ENCODE measurements around the gene ADSL.

The ADSL gene

DNA sequence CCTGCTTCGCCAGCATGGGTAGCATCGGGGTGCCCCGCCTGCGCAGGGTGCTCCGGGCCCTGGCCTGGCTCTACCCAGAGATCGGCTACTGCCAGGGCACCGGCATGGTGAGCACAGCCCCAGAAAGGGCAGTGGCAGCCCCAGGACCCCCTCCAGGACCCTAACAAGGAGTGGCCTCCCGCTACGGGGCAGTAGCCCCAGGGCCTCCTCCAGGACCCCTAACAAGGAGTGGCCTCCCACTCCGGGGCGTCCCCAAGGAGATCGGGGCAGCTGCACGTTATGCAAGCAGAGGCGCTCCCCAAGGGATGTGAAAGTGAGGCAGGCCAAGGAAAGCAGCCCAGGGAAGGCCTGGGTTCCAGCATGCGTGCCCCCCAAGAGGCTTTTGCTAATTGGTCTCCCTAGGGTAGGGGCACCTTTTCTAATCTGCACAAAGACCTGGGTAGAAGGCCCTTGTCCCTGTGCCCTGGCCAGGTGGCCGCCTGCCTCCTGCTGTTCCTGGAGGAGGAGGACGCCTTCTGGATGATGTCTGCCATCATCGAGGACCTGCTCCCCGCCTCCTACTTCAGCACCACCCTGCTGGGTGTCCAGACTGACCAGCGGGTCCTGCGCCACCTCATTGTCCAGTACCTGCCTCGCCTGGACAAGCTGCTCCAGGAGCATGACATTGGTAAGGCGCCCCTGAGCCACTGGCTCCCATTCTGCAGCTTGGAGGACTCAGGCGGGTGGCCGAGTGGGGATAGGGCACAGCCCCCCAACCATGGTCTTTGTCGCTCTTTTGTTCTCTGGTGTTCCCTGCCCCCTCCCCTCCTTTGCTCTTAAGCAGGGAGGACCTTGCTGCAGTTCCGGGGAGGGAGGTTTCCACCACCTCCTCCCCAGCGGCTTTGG, 59.1 kb downstream of the ADSL start:
- no peak for DNase-seq (ENCODE audit: low spot score)

GRCh38 chr22:40406063-40406890, 60.0 kb downstream of the ADSL start:
- no peak for DNase-seq (ENCODE audit: low spot score)

DNA sequence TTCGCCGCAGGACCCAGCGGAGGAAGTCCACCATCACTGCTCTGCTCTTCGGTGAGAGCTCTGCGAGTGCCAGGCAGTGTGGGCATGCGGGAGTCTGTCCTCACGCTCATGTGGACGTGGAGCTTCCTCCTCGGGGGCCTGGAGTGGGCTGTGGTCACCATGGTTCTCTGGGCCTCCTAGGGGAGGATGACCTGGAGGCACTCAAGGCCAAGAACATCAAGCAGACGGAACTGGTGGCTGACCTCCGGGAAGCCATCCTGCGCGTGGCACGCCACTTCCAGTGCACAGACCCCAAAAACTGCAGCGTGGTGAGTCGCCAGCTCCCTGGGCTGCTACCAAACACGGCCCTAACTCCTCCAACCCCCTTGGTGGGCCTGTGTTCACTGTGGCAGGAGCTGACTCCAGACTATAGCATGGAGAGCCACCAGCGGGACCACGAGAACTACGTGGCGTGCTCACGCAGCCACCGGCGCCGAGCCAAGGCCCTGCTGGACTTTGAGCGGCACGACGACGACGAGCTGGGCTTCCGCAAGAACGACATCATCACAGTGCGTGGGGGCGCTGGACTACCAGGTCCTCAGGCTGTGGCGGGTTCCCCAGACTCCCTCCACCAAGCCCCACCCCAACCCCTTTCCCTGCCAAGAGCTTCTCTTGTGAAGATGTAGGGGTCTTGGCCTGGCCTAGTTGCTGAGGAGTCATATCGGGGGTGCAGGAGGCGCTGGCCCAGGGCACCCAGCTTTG, 60.9 kb downstream of the ADSL start:
- DNase-seq (ENCODE audit: low spot score) = no peak

GRCh38 chr22:40407831-40408717, 61.8 kb downstream of the ADSL start:
- no peak for DNase-seq (ENCODE audit: low spot score)

GRCh38 chr22:40408718-40409612, 62.7 kb downstream of the ADSL start:
- DNase-seq (ENCODE audit: low spot score) = no peak

- DNase-seq (ENCODE audit: low spot score) = no peak
These were observed 63.4 kb downstream of the ADSL start for GRCh38 chr22:40409613-40410113.

GRCh38 chr22:40410272-40410671, 64.0 kb downstream of the ADSL start:
- no peak for DNase-seq (ENCODE audit: low spot score)

DNA sequence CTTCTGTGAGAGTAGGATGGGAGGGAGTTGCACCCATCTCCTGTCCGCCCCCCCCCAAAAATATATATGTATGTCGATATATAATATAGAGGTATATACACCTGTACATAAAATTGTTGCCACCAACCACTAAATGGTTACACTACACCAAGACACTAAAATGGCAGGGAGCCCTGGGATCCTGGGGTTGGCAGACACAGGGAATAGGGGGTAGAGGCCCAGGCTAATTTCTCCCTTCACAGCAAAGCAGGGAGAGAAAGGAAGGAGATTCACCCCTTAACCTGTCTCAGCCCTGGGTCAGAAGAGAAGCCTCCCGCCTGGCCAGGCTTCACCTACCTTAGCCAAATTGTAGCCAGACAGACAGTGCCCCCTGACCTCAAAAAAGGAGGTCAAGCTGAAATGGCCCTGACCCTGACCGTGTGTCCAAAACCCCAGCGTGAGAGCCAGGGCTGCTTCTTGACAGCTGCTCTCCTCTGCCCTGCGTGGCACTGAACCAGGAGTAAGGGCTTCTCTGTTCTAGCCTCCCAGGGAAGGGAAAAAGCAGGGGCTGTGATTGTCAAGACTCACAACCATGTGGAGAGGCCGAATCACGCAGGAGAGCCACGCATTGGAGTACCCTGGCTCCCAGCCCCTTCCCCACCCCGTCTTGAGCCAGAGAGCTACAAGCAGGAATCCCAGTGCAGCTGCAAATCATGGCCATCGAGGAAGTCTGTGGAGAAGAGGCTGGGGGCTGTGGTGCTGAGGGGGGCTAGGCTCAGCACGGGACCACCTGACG, 64.6 kb downstream of the ADSL start:
- DNase-seq (ENCODE audit: low spot score) = no peak

- DNase-seq (ENCODE audit: low spot score) = no peak
These were observed 65.2 kb downstream of the ADSL start for GRCh38 chr22:40411506-40411861.

DNA sequence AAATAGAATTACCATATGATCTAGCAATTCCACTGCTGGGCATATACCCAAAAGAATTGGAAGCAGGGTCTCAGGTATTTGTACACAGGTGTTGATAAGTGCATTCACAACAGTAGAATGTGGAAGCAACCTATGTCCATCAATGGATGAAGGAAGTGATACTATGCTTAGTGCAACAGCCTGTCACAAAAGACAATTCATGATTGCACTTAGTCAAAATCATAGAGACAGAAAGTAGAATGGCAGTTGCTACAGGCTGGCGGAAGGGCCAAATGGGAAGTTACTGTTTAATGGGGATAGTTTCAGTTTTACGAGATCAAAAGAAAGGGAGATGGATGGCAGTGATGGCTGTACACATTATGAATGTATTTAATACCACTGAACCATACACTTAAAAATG, 66.1 kb downstream of the ADSL start:
- DNase-seq (ENCODE audit: low spot score) = peak; percentile 76

DNA sequence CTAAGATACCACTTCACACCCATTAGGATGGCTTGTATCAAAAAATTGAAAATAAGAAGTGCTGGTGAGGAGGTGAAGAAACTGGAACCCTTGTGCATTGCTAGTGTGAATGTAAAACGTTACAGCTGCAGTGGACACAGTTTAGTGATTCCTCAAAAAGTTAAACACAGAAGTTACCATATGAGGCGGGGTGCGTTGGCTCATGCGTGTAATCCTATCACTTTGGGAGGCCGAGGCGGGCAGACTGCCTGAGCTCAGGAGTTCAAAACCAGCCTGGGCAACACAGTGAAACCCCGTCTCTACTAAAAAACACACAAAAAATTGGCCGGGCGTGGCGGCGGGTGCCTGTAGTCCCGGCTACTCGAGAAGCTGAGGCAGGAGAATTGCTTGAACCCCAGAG, 67.6 kb downstream of the ADSL start:
- DNase-seq (ENCODE audit: low spot score) = peak; percentile 79

DNA sequence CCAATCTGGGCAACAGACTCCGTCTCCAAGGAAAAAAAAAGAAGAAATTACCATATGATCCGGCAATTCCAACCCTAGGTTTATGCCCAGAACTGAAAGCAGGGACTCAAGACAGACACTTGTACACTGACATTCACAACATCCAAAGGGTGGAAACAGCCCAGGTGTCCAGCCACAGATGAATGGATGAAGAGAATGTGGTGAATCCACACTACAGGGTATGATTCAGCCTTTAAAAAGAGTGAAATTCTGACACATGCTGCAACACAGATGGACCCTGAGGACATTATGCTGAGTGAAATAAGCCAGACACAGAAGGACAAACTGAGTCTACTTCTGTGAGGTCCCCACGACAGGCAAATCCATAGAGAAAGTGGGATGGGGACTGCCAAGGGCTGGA, 68.0 kb downstream of the ADSL start:
- peak; percentile 75 for DNase-seq (ENCODE audit: low spot score)

DNA sequence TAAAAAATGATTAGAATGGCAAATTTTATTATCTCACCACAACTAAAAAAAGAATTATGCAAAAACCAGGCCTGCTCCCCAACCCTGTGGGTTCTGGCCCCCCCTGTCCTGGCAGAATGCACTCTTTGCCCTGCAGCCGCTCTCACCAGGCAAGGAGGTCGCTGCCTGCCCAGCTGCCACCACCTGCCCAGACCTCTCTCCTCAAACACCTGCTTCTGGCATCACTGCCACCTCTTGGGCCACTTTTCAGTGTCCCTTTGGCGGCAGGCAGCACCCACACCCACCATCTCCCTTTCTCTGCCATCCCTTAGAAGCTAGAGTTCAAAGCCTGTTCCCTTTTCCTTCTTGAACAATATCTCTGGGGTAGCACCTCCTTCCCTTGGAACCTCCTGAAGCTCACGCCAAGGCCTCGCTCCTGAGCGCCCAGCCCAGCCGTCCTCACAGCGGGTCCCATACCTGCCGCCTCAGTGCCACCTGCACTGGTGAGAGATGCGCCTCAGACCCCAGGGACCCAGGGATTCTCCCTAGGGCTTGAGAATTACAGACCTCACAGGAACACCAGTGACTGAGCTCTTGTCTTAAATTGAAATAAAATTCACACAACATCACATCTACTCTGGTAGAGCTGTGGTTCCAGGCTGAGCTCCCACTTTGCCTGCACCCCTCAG, 68.7 kb downstream of the ADSL start:
- peak; percentile 83 for DNase-seq (ENCODE audit: low spot score)

GRCh38 chr22:40415531-40416266, 69.4 kb downstream of the ADSL start:
- DNase-seq (ENCODE audit: low spot score) = peak; percentile 63

DNA sequence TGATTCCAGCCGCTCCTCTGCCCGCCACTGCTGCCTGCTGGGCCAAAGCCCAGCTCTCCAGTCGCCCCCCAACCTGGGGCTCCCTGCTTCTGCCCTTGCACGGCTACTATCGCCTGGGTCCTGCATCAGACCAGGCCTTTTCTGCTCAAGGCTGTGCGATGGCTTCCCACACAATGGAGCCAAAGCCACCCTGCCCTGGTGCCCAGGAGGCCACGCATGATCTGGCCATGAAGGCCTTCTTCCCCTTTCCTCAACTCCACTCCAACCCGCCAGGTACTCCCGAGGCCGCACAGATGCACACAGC, 69.9 kb downstream of the ADSL start:
- DNase-seq (ENCODE audit: low spot score) = no peak

DNA sequence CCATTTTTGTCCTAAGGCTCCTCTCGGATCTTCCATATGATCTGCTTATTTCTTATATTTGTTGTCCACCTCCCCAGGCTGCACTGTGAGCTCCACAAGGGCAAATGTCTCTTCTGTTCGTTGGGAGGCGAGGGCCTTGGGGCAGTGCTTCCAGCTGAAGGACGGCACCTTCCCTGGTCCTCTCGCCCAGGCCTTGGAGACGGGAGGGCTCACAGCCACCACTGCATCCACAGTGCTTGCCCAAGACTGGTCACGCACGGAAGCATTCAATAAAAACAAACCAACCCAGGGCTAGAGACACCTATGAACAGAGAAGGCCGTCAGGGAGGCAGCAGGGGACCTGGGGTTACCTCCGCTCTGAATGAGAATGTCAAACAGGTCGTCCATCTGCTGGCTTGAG, 70.3 kb downstream of the ADSL start:
- DNase-seq (ENCODE audit: low spot score) = no peak

- DNase-seq (ENCODE audit: low spot score) = no peak
These were observed 70.7 kb downstream of the ADSL start for GRCh38 chr22:40417041-40417440.

GRCh38 chr22:40417881-40418280, 71.6 kb downstream of the ADSL start:
- DNase-seq (ENCODE audit: low spot score) = no peak

All from NAMALWA (cell line).